Measurements from ENCODE around the gene COL4A4. TPM values are rescaled to one million over a fixed set of nuclear protein-coding genes. Genes with fewer than 3 reads are reported as not detected.

COL4A4 gene
- total RNA-seq, 3 donors from 2014 or later (not counting 1 experiment from before 2014, with no cell fraction given), result 0.31 to 2.3 (median 0.88) TPM

DNA sequence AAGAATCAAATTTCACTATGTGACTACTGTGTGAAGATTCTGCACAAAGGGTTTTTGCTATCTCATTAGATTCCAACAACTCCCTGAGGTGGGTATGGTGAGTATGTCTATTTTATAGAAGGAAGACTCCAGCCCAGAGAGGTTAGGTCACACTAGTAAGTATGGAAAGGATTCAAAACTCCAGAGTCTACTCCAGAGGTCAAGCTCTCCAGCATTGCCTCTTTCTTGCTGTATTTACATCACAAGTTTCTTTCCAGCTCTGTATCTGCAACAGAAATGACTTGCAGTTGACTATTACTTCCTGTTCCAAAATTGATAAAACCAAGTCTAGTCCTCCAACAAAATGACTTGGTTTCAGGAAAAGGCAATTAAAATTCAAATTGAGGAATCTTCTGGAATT lies 2.1 kb downstream of the COL4A4 start:
- intact Hi-C loops (cut with micrococcal nuclease), result no loop called here
- Mint-ChIP-seq H3K36me3 (no peaks in the 10 kb centered on the region), H3K4me1 (peaks cover 0 to 5% of the 10 kb centered on the region in 2 donors), H3K4me3 (no peak overlapping the region), H3K27ac (no peak overlapping the region), H3K27me3 (ENCODE audit: low read depth in 2 of 2) (peaks cover 21 to 61% of the 10 kb centered on the region in 2 donors), H3K9me3 (peaks cover 0 to 2% of the 10 kb centered on the region in 2 donors)
- TF ChIP-seq CTCF (IDR thresholded peaks at IDR 0.05), result no peak
- DNase-seq (no peak), ATAC-seq (no peak)
- peaks cover 13% of the 10 kb centered on the region for H3K4me1 ChIP-seq (ENCODE audit: control insufficient read depth, insufficient read depth, low read length)
- no peaks in the 10 kb centered on the region for H3K36me3 ChIP-seq (ENCODE audit: control insufficient read depth, insufficient read depth, low read length)
- H3K27ac ChIP-seq (ENCODE audit: low read length), result no peak overlapping the region
- no peaks in the 10 kb centered on the region for H3K9me3 ChIP-seq (ENCODE audit: control insufficient read depth, insufficient read depth, low read length)
- H3K27me3 ChIP-seq (ENCODE audit: control insufficient read depth, insufficient read depth, low read length), result peaks cover 8% of the 10 kb centered on the region
- no peak overlapping the region for H3K4me3 ChIP-seq (ENCODE audit: low read length)

DNA sequence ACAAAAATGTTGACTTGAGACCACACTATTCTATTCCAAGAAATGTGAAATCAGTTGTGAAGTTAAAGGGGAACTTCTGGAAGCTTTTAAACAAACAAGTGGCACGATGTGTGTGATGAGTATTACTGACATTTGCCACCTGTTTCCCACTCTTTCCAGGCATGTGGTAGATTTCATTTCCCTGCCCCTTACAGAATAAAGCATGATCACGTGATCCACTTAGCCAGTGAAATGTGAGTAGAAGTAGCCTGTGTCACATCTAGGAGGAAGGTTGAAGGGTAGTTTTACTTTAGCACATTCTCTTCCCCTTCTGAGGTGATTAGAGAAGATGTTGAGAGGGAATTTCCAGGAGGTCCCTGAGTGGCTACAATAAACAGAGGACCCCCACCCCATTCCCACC lies 3.8 kb downstream of the COL4A4 start:
- TF ChIP-seq CTCF (IDR thresholded peaks at IDR 0.05), result no peak
- no peak for ATAC-seq
- no peaks in the 10 kb centered on the region for H3K36me3 Mint-ChIP-seq
- H3K4me1 Mint-ChIP-seq, result peaks cover 0 to 5% of the 10 kb centered on the region in 2 donors
- WGBS (ENCODE audit: insufficient coverage), result no CpG with 5 or more reads among the region's 2 CpGs
- Histone ChIP-seq H3K4me1 (ENCODE audit: control insufficient read depth, insufficient read depth, low read length) (peaks cover 13% of the 10 kb centered on the region), H3K27ac (ENCODE audit: low read length) (no peak overlapping the region), H3K36me3 (ENCODE audit: control insufficient read depth, insufficient read depth, low read length) (no peaks in the 10 kb centered on the region), H3K4me3 (ENCODE audit: low read length) (no peak overlapping the region), H3K9me3 (ENCODE audit: control insufficient read depth, insufficient read depth, low read length) (no peaks in the 10 kb centered on the region), H3K27me3 (ENCODE audit: control insufficient read depth, insufficient read depth, low read length) (peaks cover 3% of the 10 kb centered on the region)
- H3K9me3 Mint-ChIP-seq, result peaks cover 0 to 2% of the 10 kb centered on the region in 2 donors
- DNase-seq, result no peak
- H3K27me3 Mint-ChIP-seq (ENCODE audit: low read depth in 2 of 2), result peaks cover 24 to 54% of the 10 kb centered on the region in 2 donors
- no peak overlapping the region for H3K4me3 Mint-ChIP-seq
- no peak overlapping the region for H3K27ac Mint-ChIP-seq
- intact Hi-C loops (cut with micrococcal nuclease), result no loop called here

- no peak overlapping the region for H3K27ac ChIP-seq (ENCODE audit: low read length)
- no peak for TF ChIP-seq CTCF (IDR thresholded peaks at IDR 0.05)
- ATAC-seq (no peak), DNase-seq (no peak)
- no peaks in the 10 kb centered on the region for H3K27me3 ChIP-seq (ENCODE audit: control insufficient read depth, insufficient read depth, low read length)
- no peak overlapping the region for H3K27ac Mint-ChIP-seq
- H3K4me3 Mint-ChIP-seq, result no peak overlapping the region
- no peaks in the 10 kb centered on the region for H3K36me3 Mint-ChIP-seq
- no peaks in the 10 kb centered on the region for H3K4me1 Mint-ChIP-seq
- H3K9me3 Mint-ChIP-seq, result peaks cover 0 to 2% of the 10 kb centered on the region in 2 donors
- no peaks in the 10 kb centered on the region for H3K4me1 ChIP-seq (ENCODE audit: control insufficient read depth, insufficient read depth, low read length)
- WGBS (ENCODE audit: insufficient coverage), result 85% methylated on average over 6 of the region's 6 CpGs
- H3K9me3 ChIP-seq (ENCODE audit: control insufficient read depth, insufficient read depth, low read length), result no peaks in the 10 kb centered on the region
- H3K36me3 ChIP-seq (ENCODE audit: control insufficient read depth, insufficient read depth, low read length), result no peaks in the 10 kb centered on the region
- H3K27me3 Mint-ChIP-seq (ENCODE audit: low read depth in 2 of 2), result peaks cover 19 to 28% of the 10 kb centered on the region in 2 donors
- no peak overlapping the region for H3K4me3 ChIP-seq (ENCODE audit: low read length)
- intact Hi-C loops (cut with micrococcal nuclease), result no loop called here
These were observed 8.8 kb downstream of the COL4A4 start for GRCh38 chr2:227154986-227155774.
